ENCODE results near the gene MBD6. TPM values are rescaled to one million over a fixed set of nuclear protein-coding genes. Genes with fewer than 3 reads are reported as not detected.

Gene MBD6
- total and polyA plus RNA-seq, 12 donors, result 8.8 to 46.9 (median 33.5) TPM

- intact Hi-C loops (cut with DNase I), result no loop called here
- ATAC-seq, result no peak
- Histone ChIP-seq H3K9me3 (no peaks in the 10 kb centered on the region), H3K36me3 (no peaks in the 10 kb centered on the region), H3K27me3 (peaks cover 0 to 51% (median 47%) of the 10 kb centered on the region in 7 donors), H3K4me3 (no peak overlapping the region), H3K4me1 (peaks cover 4 to 9% (median 6%) of the 10 kb centered on the region in 9 donors), H3K27ac (no peak overlapping the region)
- no peak for DNase-seq
- WGBS, 2 donors, result 50 to 52% methylated on average over 6 of the region's 6 CpGs
- no peak for TF ChIP-seq CTCF (IDR thresholded peaks at IDR 0.05)
Measured at GRCh38 chr12:57552835-57553313, 30.2 kb downstream of the MBD6 start.

GRCh38 chr12:57553343-57554202, 30.9 kb downstream of the MBD6 start:
- intact Hi-C loops (cut with DNase I), result no loop called here
- no peak for ATAC-seq
- Histone ChIP-seq H3K27ac (no peak overlapping the region), H3K4me1 (peaks cover 4 to 9% (median 6%) of the 10 kb centered on the region in 9 donors), H3K9me3 (no peaks in the 10 kb centered on the region), H3K36me3 (no peaks in the 10 kb centered on the region), H3K4me3 (no peak overlapping the region), H3K27me3 (peaks cover 0 to 47% (median 41%) of the 10 kb centered on the region in 7 donors)
- TF ChIP-seq CTCF (IDR thresholded peaks at IDR 0.05), result no peak
- WGBS, 2 donors, result 55 to 63% methylated on average over 7 of the region's 7 CpGs
- no peak for DNase-seq

GRCh38 chr12:57554453-57554852, 31.8 kb downstream of the MBD6 start:
- TF ChIP-seq CTCF (IDR thresholded peaks at IDR 0.05), result no peak
- ATAC-seq, result no peak
- Histone ChIP-seq H3K36me3 (no peaks in the 10 kb centered on the region), H3K9me3 (no peaks in the 10 kb centered on the region), H3K4me3 (no peak overlapping the region), H3K4me1 (peaks cover 4 to 9% (median 6%) of the 10 kb centered on the region in 9 donors), H3K27me3 (peaks cover 0 to 39% (median 32%) of the 10 kb centered on the region in 7 donors), H3K27ac (no peak overlapping the region)
- WGBS, 2 donors, result 93 to 94% methylated on average over 2 of the region's 2 CpGs
- no peak for DNase-seq
- intact Hi-C loops (cut with DNase I), result no loop called here

GRCh38 chr12:57554897-57555296, 32.3 kb downstream of the MBD6 start:
- Histone ChIP-seq H3K4me3 (no peak overlapping the region), H3K36me3 (no peaks in the 10 kb centered on the region), H3K27ac (no peak overlapping the region), H3K4me1 (peaks cover 3 to 5% (median 4%) of the 10 kb centered on the region in 9 donors), H3K27me3 (peaks cover 0 to 35% (median 28%) of the 10 kb centered on the region in 7 donors), H3K9me3 (no peaks in the 10 kb centered on the region)
- ATAC-seq, result no peak
- no peak for DNase-seq
- TF ChIP-seq CTCF (IDR thresholded peaks at IDR 0.05), result no peak
- intact Hi-C loops (cut with DNase I), result no loop called here
- WGBS, 2 donors, result 90 to 97% methylated on average over 1 of the region's 1 CpG
